Urothelium cell line (cell line): Measurements from ENCODE around the gene HPCA.

ENCODE experiments used
- DNase-seq: peaks from one replicate; pipeline ENCODE4 v3.0.0; 2011; ENCODE audit warnings: low spot score, mixed read lengths
- FAIRE-seq: peaks from 2 replicates; lab custom pipeline; 2011; peaks lifted over from hg19 to GRCh38; lab: Jason Lieb, UNC

The HPCA gene

DNA sequence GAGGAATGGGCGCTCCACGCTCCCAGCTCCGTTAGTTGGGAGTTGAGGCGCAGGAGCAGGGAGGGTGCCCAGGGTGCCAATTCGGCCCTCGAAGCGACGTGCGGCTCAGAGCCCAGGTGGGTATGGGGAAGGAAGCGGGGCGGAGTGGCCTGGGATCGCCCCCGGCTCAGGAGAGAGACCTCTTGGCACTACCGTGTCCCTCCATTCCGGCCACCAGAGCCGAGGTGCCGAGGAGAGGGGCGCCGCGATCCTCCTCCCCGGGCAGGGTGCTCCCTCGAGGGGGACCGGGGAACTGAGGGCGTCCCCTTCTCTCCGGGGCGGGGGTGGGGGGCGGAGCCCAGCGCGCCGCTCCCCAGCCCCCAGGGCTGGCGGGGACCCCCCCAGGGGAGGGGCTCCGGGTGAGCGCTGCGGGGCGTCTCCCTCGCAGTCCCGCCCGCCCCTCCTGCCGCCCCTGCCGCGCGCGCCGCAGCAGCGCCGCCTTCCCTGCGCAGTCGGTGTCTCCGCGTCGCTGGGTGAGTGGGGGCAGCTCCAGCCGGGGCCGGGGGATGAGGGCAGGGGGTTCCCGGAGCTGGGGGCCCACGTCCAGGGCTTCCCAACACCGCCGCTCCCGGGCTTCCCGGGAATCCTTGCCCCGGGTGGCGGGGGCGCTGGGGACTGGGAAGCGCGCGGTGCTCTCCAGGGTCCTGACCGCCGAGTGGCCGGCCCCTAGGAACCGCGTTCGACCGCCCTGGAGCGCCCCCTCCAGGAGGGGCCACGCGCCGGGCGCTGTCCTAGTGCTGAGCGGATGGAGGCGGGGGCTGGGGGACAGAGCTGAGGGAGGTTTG, at the start of gene HPCA:
TSS of gene HPCA (plus strand) at position 488 of the 824 bp plus-strand sequence. CDS start 2,408 bp downstream, outside the sequence.
- FAIRE-seq (peak; percentile 20), DNase-seq (peak; percentile 86)

DNA sequence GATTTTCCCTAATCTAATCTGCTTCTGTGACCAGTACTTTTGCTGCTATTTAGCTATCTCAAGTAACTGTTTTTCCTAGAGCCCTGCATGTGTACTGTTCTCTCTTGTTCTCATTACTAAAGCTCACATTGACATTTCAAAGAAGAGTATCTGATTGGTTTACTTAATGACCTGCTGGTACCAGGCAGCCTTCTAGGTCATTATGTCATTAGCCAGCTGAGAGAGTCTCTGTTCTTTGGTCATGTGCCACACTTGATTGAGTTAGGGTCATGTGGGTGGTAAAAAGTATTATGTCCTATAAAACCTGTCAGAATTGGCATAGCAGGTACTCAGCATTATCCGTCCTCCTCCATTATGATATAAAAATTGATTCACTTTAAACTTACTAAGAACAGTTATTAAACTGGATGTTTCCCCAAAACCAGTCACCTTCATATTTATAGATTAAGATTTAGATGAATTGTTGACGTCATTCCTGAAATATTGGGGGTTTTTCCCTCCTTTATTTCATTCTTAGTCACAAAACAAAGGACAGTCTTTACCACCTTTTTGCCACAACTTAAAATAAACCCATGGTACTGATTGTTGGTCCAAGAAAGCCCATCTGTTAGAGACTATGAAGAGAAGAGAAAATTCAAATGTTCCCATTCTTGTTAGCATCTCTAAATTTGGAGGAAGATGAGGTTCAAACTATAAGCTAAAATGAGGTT, 37.8 kb upstream of the HPCA start:
- FAIRE-seq: no peak
- no peak for DNase-seq

DNA sequence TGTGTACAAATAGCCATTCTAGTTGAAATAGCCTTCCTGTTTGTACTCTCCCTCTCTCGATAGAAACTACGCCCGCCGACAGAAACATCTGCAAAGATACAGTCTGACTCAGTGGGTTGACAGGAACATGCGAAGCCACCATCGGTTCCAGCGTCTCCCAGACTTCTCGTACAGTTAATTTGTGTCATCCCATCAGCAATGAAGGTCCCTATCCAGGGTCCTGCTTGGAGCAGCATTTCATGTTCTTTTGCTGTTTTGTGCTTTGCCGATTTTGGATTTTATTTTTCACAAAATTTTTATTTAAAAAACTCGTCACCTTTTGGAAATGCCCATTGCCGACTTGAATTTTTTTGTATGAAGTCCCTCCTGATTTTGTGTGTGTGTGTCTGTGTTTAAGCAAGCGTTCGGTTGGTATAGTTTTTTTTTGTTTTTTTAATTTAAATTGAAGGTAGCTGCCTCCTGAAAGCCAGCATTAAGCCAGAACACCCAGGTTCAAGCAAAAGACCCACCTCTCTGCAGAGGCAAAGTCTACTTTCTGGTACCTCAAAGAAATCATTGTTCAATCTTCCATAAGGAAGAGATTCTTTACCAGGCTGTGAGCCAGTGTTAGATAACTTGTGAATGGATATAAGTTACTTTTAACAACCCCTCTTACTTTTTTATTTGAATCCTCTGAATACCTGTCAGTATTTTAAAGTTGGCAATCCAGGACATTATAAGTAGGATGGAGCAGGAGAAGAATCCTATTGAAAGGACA, 30.3 kb upstream of the HPCA start:
- no peak for DNase-seq
- no peak for FAIRE-seq

DNA sequence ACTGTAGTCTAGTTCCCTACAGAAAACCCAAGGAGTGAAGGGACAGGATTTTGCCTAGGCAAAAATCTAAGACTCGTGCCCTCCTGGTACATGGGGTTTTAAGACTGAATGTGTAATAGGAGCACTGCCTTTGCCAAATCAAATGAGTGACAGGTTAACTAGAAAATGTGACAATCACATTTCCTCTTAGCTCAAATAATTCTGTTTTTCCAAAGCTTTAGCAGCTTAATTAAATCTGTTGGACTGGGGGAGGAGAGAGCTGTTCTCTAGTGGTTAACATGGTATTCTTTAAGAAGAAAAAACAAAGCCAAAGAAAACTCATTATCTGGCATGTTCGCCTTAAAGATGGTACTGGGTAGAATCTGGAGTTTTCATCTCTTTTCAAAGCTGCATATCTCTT, 28.2 kb upstream of the HPCA start:
- FAIRE-seq (no peak), DNase-seq (no peak)

DNA sequence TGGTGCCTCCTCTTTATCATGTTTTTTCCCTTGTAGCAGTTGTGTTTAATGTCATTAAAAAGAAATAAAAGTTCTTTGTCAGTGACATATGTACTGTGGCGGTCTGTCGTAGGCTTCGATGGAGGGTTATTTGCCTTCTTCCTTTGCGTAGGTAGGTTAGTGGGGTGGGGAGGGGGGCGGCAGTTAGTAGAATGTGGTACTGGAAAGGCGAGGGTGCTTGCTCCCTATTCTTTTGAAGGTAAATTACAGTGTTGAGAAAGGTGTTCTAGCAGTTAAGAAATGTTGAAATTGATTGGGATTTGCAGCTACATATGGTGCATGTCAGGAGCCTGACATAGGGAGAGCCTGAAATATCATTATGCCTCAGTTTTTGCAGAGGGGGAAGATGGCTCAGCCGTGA, 27.5 kb upstream of the HPCA start:
- no peak for FAIRE-seq
- DNase-seq: no peak

DNA sequence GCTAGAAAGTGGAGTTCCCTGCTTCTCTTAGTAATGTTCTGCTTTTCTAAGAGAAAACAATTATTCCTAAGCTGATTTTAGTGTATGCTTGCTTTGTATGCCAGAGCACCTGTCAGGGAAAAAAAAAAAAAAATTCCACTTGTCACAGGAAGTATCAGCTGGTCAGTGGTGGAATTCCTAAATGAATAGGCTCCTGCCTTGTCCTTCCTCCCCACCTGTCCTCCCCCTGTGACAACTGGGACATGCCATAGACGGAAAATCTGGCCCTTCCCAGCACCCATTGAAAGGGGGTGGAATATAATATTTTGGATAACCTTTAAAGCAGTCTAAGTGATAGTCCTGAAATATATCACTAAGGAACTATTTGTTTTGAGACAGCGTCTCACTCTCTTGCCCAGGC, 26.4 kb upstream of the HPCA start:
- DNase-seq (no peak), FAIRE-seq (no peak)

DNA sequence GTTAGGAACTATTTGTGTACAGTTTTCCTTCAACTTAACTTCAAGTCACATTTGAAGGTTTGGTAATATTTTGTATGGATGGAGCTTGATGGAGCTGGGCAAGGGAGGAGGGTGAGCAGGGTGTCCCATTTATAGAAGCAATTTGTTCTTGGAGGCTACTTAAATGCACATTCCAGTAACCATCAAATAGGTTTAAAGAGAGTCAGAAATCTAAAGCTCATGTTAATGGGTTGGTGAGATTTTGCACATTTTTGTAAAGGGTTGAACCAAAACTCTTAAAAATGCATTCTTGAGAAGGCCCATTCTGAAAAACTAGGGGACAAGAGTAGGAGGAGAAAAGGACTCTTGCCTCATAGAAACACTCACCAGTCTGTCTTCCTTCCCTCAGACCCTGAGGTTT, 25.7 kb upstream of the HPCA start:
- DNase-seq (no peak), FAIRE-seq (no peak)

DNA sequence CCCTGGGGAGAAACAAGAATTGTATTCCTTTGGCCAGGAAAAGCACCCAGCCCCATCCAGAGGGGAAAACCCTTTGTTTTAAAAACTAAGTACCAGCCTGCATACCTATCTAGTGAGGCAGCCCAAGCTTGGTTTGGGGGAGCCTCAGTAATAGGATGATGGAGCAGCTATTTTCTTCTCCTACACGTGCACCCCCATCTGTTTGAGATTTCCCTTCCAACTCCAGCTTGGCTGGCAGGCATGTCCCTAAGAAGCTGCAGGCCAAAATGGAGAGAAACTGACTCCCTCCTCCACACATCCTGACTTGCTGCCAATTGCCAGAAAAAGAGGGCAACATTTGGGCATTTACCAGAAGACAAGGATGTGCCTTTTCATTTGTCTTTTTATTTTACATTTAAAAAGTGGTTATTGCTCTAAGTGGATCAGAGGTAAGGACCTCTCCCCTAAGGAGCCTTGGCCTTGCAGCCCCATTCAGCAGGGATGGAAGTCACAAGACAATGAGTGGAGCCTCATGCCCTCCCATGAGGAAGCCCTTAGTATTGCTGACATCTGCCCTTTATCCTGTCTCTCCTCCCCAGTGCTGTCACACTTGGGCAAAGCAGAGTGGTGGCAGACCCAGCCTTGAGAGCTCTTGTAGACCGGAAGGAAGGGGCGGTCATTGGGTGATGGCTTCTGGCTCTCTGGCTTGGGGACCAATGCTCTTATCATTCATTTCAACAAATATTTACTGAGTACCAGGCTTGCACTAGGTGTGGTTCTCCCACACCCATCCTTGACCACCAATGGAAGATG, 24.2 kb upstream of the HPCA start:
- DNase-seq (no peak), FAIRE-seq (no peak)

DNA sequence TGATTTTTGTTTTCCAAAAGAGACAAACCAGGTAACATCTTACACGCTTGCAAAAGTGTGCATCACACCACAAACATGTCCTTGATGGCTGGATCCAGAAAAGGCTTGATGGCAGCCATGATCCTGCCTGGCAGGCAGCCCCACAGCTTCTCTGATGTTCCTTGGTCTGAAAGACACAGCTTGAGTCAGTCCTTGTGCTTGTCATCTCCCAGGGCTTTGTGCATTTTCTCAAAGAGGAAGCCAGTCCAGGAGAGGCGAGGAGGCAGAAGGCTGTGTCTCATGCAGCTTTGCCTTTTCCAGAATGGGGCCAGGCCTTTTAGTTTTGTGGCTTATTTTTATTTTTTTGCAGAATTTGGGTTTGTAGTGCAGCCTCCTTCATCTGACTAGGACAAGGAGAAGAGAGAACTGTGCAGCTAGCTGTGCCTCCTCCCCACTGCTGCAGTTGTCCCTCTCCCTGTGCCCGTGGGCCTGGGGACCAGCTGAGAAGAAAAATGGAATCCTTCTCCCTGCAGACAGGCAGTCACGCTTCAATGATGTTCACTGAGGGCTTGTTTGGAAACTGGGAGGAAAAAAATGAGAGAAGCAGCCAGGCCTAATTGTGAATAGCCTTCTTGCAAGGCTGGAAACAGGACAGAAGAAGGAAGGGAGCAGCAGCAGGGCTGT, 22.9 kb upstream of the HPCA start:
- FAIRE-seq (no peak), DNase-seq (no peak)

DNA sequence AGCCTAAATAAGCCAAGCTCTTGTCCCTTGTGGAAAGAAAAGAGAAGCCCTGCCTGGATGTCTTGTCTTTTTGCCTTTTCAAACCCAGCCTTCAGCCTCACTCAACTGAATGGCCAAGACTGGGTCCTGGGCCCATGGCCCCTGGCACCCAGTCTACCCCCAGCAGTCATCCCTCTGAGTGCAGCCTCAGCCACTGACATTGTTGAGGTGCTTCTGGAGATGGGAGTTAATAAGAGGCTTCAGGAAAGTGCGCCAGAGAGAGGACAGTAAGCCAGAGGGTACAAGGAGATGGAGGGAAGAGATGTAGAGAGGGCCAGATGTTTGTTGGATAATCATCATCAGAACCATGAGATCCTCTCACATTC, 22.4 kb upstream of the HPCA start:
- no peak for FAIRE-seq
- DNase-seq: no peak

DNA sequence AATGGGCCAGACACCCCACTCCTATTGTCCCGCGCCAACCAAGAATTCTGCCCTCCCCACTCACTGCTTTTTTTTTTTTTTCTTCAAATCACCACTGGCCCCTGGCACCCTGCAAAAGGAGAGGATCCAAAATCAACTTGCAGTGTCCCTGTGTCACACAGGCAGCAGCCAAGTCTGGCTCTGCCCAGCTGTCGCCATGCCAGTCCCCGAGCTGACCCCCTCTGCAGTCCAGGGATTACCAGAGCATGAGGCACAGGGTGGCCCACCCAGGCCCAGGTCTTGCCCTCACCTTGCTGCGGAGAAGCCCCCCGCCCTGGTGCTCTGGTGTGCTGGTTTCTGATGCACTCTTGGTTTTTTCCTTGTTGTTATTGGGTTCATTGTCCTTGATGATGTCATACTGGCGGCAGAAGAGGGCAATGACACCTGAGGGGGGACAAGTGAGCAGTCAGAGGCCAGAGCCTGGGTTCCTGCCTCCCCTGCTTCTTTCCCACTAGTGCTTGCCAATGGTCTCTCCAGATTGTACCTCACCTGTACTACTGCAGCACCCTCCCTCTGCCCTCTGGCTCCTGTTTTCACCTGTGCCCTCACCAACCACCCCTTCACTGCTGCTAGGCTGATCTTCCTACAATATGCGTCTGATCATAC, 21.8 kb upstream of the HPCA start:
- FAIRE-seq (no peak), DNase-seq (no peak)

DNA sequence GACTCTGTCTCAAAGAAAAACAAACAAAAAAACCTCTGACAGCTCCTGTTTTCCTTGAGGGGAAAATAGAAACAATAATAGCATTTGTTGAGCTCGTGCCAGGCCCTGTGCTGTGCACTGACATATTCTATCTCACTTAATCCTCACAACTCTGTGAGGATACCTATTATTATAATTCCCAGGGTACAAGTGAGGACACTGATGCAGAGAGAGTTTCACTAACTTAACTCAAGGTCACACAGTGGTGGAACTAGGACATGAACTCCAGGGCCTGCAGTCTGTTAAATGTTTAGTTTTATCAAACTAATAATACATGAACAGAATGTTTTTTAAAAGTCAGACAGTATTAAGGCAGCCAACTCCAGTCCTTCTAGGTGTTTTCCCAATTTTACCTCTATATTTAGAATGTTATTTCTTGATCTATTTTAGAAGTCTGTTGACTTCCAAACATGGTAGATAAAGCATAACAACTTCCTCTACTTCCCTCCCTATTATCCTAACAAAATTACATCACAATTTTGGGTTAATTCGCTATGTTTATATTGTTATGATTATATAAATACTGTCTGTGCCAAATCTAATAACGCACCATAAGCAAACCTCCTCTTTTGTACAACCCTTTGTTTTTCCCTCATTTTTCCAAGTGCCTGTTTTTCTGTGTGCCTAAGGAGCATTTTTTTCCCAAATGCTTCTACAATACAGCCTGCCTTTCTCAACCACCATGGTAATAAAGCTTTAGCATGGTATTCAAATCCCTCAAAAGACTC, 20.5 kb upstream of the HPCA start:
- no peak for DNase-seq
- FAIRE-seq: no peak

DNA sequence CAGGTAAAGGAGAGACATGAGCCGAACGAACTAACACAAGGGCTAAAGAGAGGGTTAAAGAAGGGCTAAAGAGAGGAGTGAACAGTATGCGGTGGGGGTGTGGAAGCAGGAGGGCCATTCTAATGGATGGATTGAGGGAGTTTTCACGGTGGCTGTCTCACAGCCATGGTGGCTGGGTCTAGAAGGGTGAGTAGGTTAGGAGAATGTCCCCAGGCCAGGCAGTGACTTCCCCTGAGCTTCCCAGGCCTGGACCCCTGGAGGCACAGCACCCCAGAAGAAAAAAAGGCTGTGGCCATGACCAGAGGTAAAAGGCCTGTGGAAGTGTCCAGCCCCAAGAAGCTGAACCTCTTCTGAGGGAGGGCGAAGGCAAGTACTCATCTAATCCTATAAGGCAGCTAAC, 19.1 kb upstream of the HPCA start:
- FAIRE-seq: no peak
- no peak for DNase-seq

DNA sequence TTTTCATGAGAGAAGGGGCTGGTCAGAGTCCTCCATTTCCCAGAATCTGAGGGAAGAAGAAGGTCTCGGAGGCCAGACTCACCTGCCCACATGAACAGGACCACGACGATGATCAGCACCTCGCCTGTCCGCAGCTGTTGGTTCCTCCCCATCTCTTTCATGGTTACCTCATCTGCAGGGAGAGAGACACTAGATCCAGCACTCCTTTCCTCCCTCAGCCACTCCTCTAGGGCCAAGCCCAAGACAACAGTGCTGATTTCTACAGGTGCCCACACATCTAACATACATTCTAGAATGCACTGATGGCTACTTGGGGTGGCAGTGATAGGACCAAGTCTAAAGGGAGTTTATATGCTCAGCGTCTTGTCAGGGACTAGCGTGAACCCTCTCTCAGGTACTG, 18.6 kb upstream of the HPCA start:
- FAIRE-seq: no peak
- no peak for DNase-seq

DNA sequence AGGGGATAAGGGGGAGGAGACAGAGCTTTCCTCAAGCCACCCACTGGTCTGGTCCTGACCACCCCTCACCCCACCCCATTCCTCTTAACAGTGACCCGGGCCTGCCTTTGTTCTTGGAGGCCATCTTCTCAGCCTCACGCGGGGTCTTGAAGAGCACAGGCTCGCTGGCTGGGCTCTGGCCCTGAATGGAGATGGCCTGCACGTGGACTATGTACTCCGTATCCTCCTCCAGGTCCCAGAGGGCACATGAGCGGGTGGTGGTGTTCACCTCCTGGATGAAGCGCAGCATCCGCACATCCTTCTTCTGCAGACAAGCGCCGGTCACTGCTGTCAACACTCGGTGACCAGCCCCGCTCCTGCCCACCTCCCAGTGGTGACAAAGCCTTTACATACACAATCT, 18.2 kb upstream of the HPCA start:
- FAIRE-seq: peak; percentile 17

DNA sequence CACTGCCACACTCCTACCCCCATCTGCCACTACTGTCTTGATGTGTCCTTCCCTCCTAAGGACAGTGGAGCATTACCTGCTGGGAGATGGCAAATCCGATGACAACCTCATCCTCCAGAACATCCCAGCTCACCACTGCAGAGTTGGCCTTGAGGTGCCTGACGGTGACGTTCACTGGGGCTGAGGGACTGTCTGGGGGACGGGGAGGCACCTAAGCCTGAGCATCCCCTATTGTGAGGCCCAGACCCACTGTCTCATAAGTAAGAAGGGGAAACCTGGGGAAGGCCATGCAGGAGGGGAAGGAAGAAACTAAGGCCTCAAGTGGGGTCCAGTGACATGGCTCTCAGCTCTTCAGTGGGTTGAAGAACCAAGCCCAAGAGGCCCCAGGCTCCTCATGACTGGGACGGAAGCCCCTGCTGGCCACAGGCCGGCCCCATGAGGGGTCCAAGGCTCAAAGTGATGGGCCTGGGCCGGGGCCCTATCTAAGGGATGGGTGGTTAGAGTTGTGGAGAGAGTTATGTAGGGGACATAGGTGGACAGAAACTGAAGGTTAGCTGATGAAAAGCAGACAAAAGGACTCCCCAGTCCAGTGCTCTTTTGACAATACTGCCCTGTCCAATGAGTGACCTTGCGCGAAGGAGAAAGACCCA, 17.4 kb upstream of the HPCA start:
- no peak for DNase-seq
- FAIRE-seq: no peak

More for the DNA sequence above, 18.2 kb upstream of the HPCA start:
- no peak for DNase-seq

DNA sequence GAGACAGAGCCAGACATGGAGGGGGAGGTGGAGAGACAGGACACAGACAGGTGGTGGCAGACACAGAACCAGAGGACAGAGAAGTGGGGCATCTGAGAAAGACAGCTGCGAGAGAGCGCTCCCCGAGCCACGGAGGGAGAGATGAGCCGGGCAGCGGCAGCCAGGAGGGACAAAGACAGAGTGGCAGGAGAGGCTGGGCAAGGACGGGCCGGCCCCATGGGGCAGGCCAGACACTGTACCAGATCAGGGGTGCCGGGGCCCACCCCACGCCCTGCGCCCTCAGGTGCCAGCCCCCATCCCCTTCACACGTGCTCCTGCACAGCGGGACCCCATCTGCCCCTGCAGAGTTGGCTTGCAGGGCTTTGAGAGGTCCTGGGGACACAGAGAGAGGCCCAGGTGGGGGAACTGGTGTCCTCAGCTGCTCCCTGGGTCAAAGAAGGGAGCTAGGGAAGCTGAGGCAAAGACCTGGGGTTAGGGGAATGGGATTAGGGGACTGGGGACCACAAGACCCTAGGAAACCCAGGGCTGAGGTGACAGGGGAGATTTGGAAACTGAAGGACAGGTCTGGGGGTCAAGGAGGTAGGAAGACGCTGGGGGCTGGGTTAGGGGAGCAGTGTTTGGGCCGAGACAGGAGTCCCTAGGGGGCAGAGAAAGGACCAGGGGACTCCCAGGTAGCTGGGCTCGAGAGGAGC, 16.2 kb upstream of the HPCA start:
- no peak for DNase-seq
- no peak for FAIRE-seq
